Erythroblast (primary cell): ENCODE data around the gene CHCHD3.
A peak's percentile ranks its signal among the peaks of the same experiment; 100 is the strongest.

Experiments
- DNase-seq, 2 experiments: peaks; one replicate each; lab custom pipeline; 2025; lab: John Stamatoyannopoulos, UW
- GATA1 ChIP-seq: IDR thresholded peaks from 2 replicates; pipeline ENCODE4 v1.6.1; 2011; ENCODE audit warnings: low read depth, mild to moderate bottlenecking, control low read depth, low read length, moderate library complexity
- POLR2A ChIP-seq: IDR thresholded peaks from 2 replicates; pipeline ENCODE4 v1.6.1; 2011; ENCODE audit warnings: mild to moderate bottlenecking, low read length

The CHCHD3 gene

DNA sequence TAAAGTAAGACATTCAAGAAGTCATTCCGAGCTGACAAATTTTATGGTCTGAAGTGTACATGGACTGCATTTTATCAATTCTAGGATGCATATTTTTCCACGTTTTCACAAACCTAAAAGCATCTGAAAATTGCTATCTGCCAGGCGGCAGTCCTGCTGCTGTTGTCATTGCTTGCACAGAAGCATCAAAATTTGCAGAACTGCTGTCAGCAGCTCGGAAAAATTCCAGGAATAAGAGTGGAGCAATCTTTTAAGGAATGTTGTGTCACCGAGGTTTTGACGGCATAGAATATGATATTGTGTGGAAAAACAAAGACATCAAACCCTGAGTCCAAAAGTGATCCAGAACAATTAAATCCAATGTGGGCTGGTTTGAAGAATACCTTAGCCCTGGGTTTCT is 61.4 kb downstream of the CHCHD3 start:
- TF ChIP-seq POLR2A (no peak), GATA1 (no peak)
- DNase-seq, result no peak

DNA sequence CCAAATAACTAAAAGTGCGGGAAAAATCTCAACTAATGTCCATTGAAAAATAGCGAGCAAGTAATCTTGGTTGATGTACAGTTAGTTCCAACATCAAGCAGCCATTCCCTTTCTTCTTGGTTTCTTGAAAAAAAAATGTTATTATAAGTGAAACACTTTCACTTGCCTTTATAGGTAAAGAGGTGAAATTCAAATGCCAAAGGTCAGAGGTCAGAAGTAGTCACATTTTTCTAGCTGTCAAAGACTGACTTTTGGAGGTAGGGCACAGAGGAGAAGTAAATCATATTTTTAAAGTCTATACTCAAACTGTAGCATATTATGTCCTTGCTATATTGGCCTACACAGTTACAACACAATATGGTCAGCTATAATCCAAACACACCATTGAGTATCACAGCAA is 62.3 kb downstream of the CHCHD3 start:
- no peak for TF ChIP-seq POLR2A
- no peak for TF ChIP-seq GATA1
- DNase-seq, result no peak

DNA sequence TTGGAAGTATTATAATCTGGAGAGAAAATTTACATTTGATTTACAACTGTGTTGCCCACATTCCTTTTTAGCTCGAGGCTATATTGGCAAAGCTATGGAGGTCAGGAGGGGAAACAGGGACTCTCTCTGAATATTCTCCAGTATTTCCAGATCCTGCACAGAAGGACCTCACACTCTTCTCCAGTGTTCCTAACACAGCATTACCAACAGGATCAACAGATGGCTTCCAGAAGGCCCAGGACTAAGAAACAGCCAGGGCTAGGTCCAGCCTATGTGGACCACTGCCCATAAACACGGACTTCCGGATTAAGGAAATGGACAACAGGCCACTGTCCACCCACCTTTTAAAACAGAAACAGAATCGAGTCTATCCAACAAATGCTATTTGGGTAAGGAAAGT is 65.3 kb downstream of the CHCHD3 start:
- TF ChIP-seq GATA1, result no peak
- no peak for TF ChIP-seq POLR2A
- DNase-seq, result no peak

DNA sequence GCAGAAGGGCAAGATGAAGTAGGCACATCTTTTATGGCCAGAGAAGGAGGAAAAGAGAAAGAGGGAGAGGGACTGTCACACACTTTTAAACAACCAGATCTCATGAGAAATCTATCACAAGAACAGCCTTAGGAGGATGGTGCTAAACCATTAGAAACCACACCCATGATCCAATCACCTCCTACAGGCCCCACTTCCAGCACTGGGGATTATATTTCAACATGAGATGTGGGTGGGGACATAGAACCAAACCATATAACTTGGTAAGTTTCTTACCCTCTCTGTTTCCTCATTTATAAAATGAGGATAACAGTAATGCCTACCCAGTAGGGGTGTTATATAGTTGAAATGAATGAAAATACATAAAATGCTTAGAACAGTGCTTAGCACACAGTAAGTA is 66.0 kb downstream of the CHCHD3 start:
- TF ChIP-seq POLR2A, result no peak
- TF ChIP-seq GATA1, result no peak
- DNase-seq, result peak; percentile 17 to 34

DNA sequence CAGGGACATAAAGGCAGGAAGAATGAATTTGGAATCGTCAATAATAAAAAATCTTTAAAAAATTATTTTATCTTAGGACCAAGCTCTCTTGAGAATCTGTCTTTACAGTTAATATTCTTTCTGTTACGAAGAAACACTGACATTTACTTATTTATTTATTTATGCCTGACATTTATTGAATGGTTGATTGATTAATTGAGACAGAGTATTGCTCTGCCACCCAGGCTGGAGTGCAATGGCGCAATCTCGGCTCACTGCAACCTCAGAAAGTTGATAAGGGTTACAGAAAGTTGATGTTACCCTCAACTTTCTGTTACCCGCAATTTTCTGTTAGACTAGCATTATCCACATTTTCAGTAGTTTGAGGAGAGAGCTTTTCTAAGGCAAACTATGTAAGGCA is 70.1 kb downstream of the CHCHD3 start:
- DNase-seq, result no peak
- TF ChIP-seq POLR2A (no peak), GATA1 (no peak)

DNA sequence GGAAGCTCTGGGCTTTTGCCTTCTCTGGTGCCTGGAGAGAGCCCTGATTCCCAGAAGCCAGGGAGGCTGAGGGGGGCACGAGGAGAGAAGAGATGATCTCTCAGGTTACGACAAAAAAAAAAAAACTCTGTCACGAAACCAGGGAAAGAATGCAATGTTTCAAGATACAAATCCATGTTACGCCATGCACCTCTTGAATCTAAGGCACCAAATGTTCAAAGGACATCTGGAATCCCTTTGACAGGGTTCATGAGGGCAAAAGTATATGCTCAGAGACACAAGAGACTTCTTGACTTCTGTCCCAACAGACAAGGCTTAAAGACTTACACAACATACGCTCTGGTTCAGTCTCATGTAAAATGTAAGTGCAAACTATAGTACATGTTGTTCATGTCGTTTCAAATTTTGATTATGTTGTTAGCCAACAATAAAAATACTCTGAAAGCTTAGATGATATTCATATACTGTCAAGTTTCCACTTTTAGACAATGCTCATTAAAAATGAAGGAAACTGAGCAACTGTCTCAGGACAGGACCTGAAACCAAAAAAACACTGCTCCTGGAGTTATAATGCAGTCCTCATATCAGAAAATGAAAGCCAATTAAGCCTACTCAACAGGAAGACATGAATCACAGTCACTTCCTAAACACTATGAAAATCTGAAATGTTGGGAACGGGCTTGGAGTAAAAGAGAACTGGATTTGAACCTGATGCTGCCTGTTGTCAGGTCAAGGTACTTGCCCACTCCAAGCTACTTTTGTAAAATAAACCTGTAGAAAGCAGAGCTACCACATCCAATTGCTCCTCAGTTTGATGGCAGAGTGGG is 72.3 kb downstream of the CHCHD3 start:
- TF ChIP-seq POLR2A (no peak), GATA1 (no peak)
- DNase-seq, result no peak

DNA sequence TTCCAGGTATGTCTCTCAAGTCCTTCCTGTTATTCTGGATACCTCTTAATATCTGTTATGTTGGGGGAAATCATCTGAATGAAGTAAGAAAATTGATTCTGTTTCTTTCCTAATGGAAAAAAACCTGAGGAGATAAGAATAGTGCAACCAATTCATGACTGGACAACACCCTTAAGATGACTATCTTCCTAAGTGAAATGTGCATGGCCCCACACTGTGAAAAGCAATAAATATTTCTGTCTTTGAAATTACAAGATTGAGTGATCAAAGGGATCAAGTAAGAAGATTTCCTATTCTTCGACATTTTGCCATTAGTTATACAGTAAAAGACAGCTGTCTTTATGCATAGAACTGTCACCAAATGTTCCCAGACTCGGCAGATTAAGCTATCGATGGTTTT is 73.9 kb downstream of the CHCHD3 start:
- peak; percentile 4 to 5 for DNase-seq
- no peak for TF ChIP-seq POLR2A
- TF ChIP-seq GATA1, result no peak

DNA sequence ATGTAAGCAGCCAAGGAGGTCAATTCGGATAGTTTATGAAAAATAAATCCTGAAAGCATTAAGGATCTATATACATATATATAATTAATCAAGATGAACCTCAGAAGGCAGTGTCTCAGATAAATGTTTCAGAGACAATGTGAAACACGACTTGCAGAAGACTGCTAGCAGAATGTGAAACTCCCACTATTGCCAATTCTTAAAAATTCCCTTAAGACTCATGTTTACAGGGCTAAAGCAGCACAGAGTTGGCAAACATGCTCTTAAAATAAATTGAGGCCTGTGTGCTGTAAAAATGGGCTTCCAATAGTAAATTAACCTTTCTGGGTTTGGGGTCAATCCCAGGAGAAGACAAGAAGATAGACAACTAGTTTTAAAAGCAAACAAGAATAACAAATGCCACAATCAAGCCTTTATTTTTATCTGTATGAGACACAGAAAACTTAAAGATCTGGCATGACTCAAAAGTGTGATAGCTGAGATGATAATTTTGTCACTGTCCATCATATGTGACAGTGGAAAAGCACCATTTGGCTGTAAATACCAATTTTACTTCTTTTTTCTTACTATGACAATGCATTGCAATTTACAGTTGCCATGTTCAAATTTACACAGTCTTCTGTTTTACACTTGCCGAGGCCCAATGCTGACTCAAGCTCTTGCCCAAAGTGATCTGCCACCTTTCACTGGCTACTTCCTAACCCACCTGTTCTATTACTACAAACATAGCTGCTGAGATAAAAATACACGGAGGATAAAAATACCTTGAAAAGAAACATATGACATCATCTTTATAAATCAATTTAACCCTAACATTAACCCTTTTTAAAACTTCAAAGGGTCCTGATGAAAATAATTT is 78.6 kb downstream of the CHCHD3 start:
- TF ChIP-seq GATA1, result no peak
- no peak for TF ChIP-seq POLR2A
- DNase-seq, result peak; percentile 23 to 67

DNA sequence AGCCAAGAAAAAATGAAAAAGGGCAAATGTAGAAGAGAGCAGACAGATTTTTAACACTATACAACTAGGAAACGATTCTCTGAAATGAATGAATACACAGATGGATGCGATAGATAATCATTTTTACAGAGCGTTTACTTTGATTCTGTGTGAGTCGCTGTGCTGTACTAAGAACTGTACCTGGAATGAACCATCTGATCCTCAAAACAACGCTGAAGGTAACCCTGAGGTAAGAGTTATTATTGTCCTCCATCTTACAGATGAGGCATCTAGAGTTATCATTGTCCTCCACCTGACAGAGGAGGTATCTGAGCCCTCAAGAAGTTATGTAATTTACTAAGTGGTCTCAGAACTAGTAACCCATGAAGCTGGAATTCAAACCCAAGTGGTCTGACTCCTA is 80.2 kb downstream of the CHCHD3 start:
- TF ChIP-seq GATA1 (no peak), POLR2A (no peak)
- no peak for DNase-seq

DNA sequence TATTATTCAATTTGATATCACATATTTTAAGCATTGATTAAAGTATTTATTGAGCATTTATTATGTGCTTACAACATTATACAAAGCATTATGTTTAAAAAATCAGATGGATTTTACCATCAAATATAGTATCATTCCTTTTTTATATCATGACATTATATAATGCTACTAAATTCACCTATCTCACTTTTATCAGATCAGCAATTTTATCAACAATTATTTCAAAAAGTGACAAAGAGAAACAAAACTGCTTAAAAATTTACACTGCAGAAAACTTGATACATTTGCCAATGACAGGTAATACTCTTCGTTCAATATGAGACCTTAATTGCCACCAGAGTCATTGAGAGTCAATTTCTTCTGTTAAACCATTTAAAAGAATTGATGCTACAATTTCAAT is 82.0 kb downstream of the CHCHD3 start:
- TF ChIP-seq POLR2A, result no peak
- no peak for TF ChIP-seq GATA1
- DNase-seq, result no peak

DNA sequence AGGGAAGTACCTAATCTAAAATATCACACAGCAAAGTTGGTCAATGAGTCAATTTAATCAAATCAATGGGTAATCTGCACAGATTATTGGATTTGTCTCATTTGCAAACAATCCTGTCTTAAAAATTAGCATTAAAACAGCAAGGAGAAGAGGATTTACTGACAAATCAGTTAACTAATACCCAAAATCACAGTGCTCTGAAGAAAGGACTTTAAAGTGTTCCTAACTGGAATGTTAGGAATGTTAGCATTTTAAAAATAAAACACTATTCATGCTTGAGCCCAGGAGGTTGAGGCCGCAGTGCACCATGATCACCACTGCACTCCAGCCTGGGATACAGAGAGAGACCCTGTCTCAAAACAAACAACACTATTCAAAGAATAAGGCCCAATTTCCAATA is 83.1 kb downstream of the CHCHD3 start:
- no peak for DNase-seq
- TF ChIP-seq POLR2A (no peak), GATA1 (no peak)

DNA sequence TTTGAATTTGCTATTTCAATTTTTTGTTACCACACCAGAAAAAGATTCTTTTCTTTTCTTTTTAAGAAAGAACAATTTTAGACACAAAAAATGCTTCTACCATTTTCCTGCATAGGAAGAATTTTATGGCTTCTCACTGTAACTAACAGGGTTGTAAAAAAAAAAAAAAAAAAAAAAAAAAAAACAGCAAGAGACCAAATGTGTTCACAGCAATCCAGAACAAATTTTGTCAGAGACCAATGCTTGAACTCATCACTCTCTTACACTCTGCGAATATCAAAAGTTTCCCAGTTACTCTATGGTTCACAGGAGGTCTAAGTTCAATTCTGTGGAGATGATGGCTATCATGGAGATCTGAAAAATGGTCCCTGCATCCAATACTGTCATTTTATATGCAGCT is 84.4 kb downstream of the CHCHD3 start:
- TF ChIP-seq POLR2A (no peak), GATA1 (no peak)
- no peak for DNase-seq

DNA sequence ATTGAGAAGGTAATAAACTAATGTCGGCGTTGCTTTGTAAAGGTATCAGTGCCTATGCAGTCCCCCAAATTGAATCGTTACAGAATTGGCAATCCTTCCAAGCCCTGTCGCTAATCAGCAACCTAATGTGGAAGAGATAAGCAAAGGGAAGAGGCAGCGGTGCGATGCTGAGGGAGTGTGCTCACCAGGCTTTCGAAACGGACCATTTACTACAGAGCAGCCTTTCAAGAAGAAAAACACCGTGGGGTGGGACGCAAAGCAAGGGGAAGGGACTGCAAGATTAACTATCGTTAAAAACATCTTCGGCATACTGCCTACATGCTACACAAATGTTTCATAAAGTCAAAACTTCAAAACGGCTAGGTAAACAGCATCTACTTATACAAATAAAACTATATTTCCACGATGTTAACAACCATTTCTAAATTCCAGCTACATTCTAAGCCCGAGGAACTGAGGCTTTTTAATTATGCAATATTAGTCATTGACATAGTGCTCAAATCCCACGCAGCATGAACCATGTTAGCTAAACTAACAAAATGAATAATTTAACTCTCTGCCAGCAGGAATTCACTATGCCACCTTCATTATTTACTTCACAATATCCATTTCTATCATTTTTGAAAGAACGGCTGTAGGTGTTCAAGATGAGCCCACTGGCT is 85.2 kb downstream of the CHCHD3 start:
- peak; percentile 7 to 9 for DNase-seq
- TF ChIP-seq POLR2A (no peak), GATA1 (no peak)
